Measurements from ENCODE around the gene NFKBIB.

DNA sequence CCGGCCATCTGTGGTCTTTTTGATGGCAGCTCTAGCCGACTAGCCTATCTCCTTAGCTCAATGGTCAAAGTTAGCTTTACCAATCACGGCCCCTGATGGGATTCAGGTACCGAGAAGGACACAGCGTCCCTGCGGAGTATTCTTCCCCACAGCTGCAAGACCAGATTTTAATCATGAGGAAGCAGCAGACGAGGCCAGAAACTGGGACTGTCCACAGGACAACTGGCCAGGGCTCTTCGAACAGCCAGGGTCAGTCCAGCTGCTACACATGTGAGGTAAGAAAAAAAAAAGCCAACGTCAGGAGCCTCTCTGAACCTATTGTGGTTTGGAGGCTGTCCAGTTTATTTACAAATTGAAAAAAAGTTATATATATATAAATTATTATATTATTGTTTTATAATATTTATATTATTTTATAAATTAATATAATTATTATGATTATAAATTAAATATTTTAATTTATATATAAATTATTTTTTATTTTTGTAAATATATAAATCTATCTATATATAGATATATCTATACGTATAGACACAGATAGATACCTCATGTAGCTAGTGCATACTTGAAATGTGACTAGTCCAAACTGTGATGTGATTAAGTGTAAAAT, 32.5 kb upstream of the NFKBIB start:
- TF ChIP-seq, protein P1, sequence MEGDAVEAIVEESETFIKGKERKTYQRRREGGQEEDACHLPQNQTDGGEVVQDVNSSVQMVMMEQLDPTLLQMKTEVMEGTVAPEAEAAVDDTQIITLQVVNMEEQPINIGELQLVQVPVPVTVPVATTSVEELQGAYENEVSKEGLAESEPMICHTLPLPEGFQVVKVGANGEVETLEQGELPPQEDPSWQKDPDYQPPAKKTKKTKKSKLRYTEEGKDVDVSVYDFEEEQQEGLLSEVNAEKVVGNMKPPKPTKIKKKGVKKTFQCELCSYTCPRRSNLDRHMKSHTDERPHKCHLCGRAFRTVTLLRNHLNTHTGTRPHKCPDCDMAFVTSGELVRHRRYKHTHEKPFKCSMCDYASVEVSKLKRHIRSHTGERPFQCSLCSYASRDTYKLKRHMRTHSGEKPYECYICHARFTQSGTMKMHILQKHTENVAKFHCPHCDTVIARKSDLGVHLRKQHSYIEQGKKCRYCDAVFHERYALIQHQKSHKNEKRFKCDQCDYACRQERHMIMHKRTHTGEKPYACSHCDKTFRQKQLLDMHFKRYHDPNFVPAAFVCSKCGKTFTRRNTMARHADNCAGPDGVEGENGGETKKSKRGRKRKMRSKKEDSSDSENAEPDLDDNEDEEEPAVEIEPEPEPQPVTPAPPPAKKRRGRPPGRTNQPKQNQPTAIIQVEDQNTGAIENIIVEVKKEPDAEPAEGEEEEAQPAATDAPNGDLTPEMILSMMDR (IDR thresholded peaks at IDR 0.05; ENCODE audit: poor library complexity), result no peak
- TF ChIP-seq EZH2phosphoT487 (IDR thresholded peaks at IDR 0.05; ENCODE audit: low read depth, severe bottlenecking, unreplicated experiment) (no peak), EZH2 (IDR thresholded peaks at IDR 0.05; ENCODE audit: borderline replicate concordance) (no peak)

Measured in hepatocyte (in vitro differentiated cells).